A673 (cell line): ENCODE data around the gene ABCA13.

Experiments
- EZH2 ChIP-seq: fragments of 200-600 bp; sonication (generic); IDR thresholded peaks from 2 replicates; pipeline ENCODE4 v1.6.1; 2017; ENCODE audit warnings: borderline replicate concordance, low read depth, mild to moderate bottlenecking, mixed read lengths, antibody characterized with exemption, low read length; ENCODE audit not compliant: poor library complexity, severe bottlenecking
- TF ChIP-seq, protein P1 (sequence below): fragments of 300-800, 200-600 bp; sonication (generic); conservative IDR thresholded peaks from 2 replicates; pipeline ENCODE4 v1.5.1; 2017; ENCODE audit warnings: low read depth, mild to moderate bottlenecking, antibody characterized with exemption, low read length, moderate library complexity, mixed read lengths

GRCh38 chr7:48627164-48627563 is 455.9 kb downstream of the ABCA13 start:
- TF ChIP-seq, protein P1, sequence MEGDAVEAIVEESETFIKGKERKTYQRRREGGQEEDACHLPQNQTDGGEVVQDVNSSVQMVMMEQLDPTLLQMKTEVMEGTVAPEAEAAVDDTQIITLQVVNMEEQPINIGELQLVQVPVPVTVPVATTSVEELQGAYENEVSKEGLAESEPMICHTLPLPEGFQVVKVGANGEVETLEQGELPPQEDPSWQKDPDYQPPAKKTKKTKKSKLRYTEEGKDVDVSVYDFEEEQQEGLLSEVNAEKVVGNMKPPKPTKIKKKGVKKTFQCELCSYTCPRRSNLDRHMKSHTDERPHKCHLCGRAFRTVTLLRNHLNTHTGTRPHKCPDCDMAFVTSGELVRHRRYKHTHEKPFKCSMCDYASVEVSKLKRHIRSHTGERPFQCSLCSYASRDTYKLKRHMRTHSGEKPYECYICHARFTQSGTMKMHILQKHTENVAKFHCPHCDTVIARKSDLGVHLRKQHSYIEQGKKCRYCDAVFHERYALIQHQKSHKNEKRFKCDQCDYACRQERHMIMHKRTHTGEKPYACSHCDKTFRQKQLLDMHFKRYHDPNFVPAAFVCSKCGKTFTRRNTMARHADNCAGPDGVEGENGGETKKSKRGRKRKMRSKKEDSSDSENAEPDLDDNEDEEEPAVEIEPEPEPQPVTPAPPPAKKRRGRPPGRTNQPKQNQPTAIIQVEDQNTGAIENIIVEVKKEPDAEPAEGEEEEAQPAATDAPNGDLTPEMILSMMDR, result no peak
- TF ChIP-seq EZH2, result no peak
